Transverse colon (tissue), 4 donors: ENCODE measurements around the gene RAB30. TPM values are rescaled to one million over a fixed set of nuclear protein-coding genes. Genes with fewer than 3 reads are reported as not detected.

Source experiments
- DNase-seq: peaks from one replicate; pipeline ENCODE4 v3.0.0-alpha.2; 2019
- H3K27ac ChIP-seq, 4 donors: fragments of 200-600 bp; sonication (generic); 2 replicates each; pipeline ENCODE4 v1.5.1; 2016 to 2018; ENCODE audit warnings: inconsistent platforms in 4 of 4
- H3K27me3 ChIP-seq: fragments of 200-600 bp; sonication (generic); 2 replicates; pipeline ENCODE4 v1.5.1; 2017; ENCODE audit warnings: inconsistent platforms
- H3K36me3 ChIP-seq, 4 donors: fragments of 200-600 bp; sonication (generic); 2 replicates each; pipeline ENCODE4 v1.5.1; 2017 to 2019; ENCODE audit warnings: inconsistent platforms in 4 of 4
- H3K4me1 ChIP-seq, 4 donors: fragments of 200-600 bp; sonication (generic); 2 replicates each; pipeline ENCODE4 v1.5.1; 2017 to 2020; ENCODE audit warnings: inconsistent platforms in 4 of 4
- H3K4me3 ChIP-seq, 4 donors: fragments of 200-600 bp; sonication (generic); 1 replicate in 1 of 4; 2 replicates in 3 of 4; pipeline versions ENCODE4 v1.5.1 to v1.6.1; 2017 to 2019; ENCODE audit warnings: inconsistent platforms in 4 of 4
- H3K9me3 ChIP-seq, 2 donors: fragments of 200-600 bp; sonication (generic); 2 replicates each; pipeline ENCODE4 v1.5.1; 2017 to 2019; ENCODE audit warnings: inconsistent platforms in 2 of 2
- EP300 ChIP-seq: sonication (generic); formaldehyde crosslinking; IDR thresholded peaks from one replicate; pipeline ENCODE4 v1.6.1; 2017; ENCODE audit warnings: antibody characterized with exemption, low read depth
- POLR2A ChIP-seq: fragments of 450-650 bp; IDR thresholded peaks from one replicate; pipeline ENCODE4 v1.6.1; 2016; ENCODE audit warnings: antibody characterized with exemption, mild to moderate bottlenecking, moderate library complexity
- POLR2AphosphoS5 ChIP-seq, 3 donors: sonication (generic); formaldehyde crosslinking; IDR thresholded peaks; one replicate each; pipeline ENCODE4 v1.6.1; 2016; ENCODE audit warnings: antibody characterized with exemption in 3 of 3
- WGBS, 2 donors: methylation state at CpG; one replicate each; pipeline ENCODE4 v1.1.5; 2018; ENCODE audit warnings: low coverage in 1 of 2; 5-methylcytosine and 5-hydroxymethylcytosine counted together
- in situ Hi-C, 4 donors: fragments of 200-750 bp; cut with MboI; loops; one replicate each; pipeline versions ENCODE4 v1.15.0 to v1.15.1; 2017; ENCODE audit warnings: low sequenced_read_pairs in 3 of 4, low pct_ligation_motif_present in 1 of 4, low pct_unique_long_range_greater_than_20kb in 1 of 4
- intact Hi-C: fragments of 100-400 bp; cut with DNase I; formaldehyde crosslinking; loops from one replicate; pipeline ENCODE4 v1.15.1; 2023; ENCODE audit warnings: low total_unique reads
- small RNA-seq, 4 donors: library from RNA; depleted of rRNA; stranded (forward); fragments of <200 nt; gene quantifications; one replicate each; pipeline ENCODE3, GENCODE V24; 2016
- total RNA-seq, 4 donors: library from RNA; depleted of rRNA; stranded (reverse); fragments of >200 nt; gene quantifications; one replicate each; pipeline ENCODE4 v1.1.0, GENCODE V29; 2016
- TF ChIP-seq, protein P1 (sequence below), 5 experiments: fragments of 200-600 bp in 3 of 5; fragments of 450-650 bp in 2 of 5; sonication (generic) in 3 of 5; IDR thresholded peaks; 1 replicate in 2 of 5; 2 replicates in 3 of 5; pipeline ENCODE4 v1.5.1; 2016 to 2017; ENCODE audit warnings: antibody characterized with exemption in 5 of 5, inconsistent platforms in 3 of 5, mild to moderate bottlenecking in 2 of 5, moderate library complexity in 1 of 5

Gene RAB30
- total RNA-seq, 4 donors from 2014 or later: 2.2 to 29.9 (median 14.5) TPM

DNA sequence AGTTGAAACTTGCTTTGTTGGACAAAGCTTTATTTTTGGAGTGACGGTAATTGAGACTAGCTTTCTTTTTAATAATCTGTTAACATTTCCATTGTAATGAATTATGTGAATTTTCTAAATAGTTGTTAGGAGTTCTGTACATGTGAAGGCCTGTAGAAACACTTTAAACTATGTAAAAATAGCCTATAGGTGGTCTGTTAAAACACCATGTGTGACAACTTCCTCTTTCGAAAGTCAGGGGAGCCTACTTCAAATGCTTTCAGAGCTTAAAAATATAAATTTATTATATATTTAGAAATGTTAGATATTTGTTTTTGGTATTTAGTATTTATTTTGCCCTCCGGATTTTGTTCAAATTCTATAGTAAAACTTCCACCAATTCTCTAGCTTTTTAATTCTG lies 141.5 kb downstream of the RAB30 start:
- in situ Hi-C loops: no loop called here
- no peak overlapping the region for H3K4me3 ChIP-seq
- H3K27ac ChIP-seq: no peak overlapping the region
- intact Hi-C loops: no loop called here
- H3K36me3 ChIP-seq: no peaks in the 10 kb centered on the region
- H3K27me3 ChIP-seq: no peaks in the 10 kb centered on the region
- no peaks in the 10 kb centered on the region for H3K4me1 ChIP-seq
- WGBS, 2 donors: 83 to 100% methylated on average over 2 to 3 of the region's 3 CpGs
- no peaks in the 10 kb centered on the region for H3K9me3 ChIP-seq
- DNase-seq: no peak
- TF ChIP-seq, protein P1, sequence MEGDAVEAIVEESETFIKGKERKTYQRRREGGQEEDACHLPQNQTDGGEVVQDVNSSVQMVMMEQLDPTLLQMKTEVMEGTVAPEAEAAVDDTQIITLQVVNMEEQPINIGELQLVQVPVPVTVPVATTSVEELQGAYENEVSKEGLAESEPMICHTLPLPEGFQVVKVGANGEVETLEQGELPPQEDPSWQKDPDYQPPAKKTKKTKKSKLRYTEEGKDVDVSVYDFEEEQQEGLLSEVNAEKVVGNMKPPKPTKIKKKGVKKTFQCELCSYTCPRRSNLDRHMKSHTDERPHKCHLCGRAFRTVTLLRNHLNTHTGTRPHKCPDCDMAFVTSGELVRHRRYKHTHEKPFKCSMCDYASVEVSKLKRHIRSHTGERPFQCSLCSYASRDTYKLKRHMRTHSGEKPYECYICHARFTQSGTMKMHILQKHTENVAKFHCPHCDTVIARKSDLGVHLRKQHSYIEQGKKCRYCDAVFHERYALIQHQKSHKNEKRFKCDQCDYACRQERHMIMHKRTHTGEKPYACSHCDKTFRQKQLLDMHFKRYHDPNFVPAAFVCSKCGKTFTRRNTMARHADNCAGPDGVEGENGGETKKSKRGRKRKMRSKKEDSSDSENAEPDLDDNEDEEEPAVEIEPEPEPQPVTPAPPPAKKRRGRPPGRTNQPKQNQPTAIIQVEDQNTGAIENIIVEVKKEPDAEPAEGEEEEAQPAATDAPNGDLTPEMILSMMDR (IDR thresholded peaks at IDR 0.05): no peak
- no peak for TF ChIP-seq POLR2A
- no peak for TF ChIP-seq POLR2AphosphoS5 (IDR thresholded peaks at IDR 0.05)
- no peak for TF ChIP-seq EP300

DNA sequence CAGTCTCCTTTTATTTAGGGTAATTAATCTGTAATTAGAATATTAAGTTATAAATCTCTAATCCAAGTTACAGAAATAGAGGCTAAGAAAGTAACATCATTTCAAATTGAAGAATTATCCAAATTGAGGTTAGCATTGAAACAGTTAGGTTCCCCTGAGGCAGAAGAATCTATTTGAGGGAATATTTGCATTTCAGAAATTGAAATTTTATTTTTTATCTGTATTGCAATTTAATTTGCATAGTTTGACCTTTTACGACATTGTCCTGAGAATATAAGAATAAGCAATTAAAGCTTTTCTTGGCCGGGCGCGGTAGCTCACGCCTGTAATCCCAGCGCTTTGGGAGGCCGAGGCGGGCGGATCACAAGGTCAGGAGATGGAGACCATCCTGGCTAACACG lies 142.6 kb downstream of the RAB30 start:
- H3K27me3 ChIP-seq: no peaks in the 10 kb centered on the region
- no peak overlapping the region for H3K4me3 ChIP-seq
- H3K36me3 ChIP-seq: no peaks in the 10 kb centered on the region
- 87 to 92% methylated on average over 10 of the region's 10 CpGs for WGBS, 2 donors
- no peak for DNase-seq
- TF ChIP-seq POLR2A (no peak), POLR2AphosphoS5 (IDR thresholded peaks at IDR 0.05) (no peak), EP300 (no peak)
- TF ChIP-seq, protein P1 (IDR thresholded peaks at IDR 0.05): no peak
- H3K4me1 ChIP-seq: no peaks in the 10 kb centered on the region
- intact Hi-C loops: no loop called here
- in situ Hi-C loops: no loop called here
- no peaks in the 10 kb centered on the region for H3K9me3 ChIP-seq
- no peak overlapping the region for H3K27ac ChIP-seq

DNA sequence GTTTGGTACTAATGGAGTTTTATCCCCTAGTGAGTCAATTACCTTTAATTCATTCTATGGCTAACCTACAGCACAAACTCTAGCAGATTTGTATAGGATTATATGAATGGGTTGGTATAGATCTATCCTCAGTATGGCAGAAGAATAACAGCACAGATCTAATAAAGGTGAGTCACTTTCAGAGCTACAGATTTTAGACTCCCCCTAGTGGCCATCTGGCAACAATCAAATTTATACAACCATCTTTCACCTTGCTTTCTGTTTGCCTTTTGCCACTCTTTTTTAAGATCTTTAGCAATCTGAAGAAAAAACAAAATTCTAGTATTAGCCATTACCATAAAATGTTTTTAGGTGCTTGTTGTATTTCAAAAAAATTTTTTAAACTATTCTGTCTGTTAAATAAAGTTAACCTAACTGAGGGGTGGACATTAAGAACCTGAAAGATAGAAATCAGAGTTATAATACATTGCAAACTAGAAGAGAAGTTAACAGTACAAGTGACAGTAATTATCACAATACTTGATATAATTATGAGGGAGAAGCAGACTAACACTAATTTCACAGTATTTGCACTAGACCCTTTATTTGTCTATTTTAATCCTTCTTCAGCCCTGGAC lies 144.3 kb downstream of the RAB30 start:
- intact Hi-C loops (no loop called here), in situ Hi-C loops (no loop called here)
- no peaks in the 10 kb centered on the region for H3K27me3 ChIP-seq
- DNase-seq: no peak
- no peaks in the 10 kb centered on the region for H3K36me3 ChIP-seq
- no peaks in the 10 kb centered on the region for H3K4me1 ChIP-seq
- H3K4me3 ChIP-seq: no peak overlapping the region
- no peak for TF ChIP-seq POLR2A
- TF ChIP-seq, protein P1 (IDR thresholded peaks at IDR 0.05): peak; percentile 73 to 89 (median 81)
- no peak overlapping the region for H3K27ac ChIP-seq
- H3K9me3 ChIP-seq: no peaks in the 10 kb centered on the region

DNA sequence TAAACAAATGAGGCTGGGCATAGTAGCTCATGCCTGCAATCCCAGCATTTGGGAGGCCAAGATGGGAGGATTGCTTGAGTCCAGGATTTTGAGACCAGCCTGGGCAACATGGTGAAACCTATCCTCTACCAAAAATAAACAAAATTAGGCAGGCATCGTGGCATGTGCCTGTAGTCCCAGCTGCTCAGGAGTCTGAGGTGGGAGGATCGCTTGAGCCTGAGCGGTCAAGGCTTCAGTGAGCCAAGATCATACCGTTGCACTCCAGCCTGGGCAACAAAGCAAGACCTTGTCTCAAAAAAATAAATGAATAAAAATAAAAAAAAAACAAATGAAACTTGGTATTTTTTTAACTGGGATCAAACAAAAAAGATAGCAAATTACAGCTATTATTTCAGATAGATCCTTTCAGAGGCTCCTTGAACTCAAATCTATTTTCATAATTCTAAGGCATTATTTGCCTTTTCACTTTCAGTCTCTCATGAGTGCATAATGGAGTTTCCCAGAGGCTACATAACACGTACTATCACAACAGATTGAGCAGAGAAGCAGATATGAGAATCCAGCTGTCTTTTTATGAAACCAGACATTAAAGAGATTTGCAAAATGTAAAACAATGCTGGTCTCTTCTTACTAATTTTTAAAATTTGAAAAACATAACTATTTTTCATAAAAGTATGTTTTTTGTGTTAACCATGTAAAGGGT lies 147.0 kb downstream of the RAB30 start:
- 85 to 88% methylated on average over 5 of the region's 5 CpGs for WGBS, 2 donors
- no peak for TF ChIP-seq EP300
- no peak for TF ChIP-seq POLR2AphosphoS5 (IDR thresholded peaks at IDR 0.05)
- TF ChIP-seq, protein P1 (IDR thresholded peaks at IDR 0.05): no peak
- TF ChIP-seq POLR2A: no peak
- Histone ChIP-seq H3K9me3 (no peaks in the 10 kb centered on the region), H3K27ac (no peak overlapping the region), H3K36me3 (no peaks in the 10 kb centered on the region), H3K4me1 (peaks cover 0 to 8% (median 0%) of the 10 kb centered on the region in 4 donors), H3K27me3 (no peaks in the 10 kb centered on the region), H3K4me3 (no peak overlapping the region)
- no peak for DNase-seq
- in situ Hi-C loops (loop anchor here in 2 of 4 donors (25.0 kb wide), 2 partner anchors 163 to 238 kb away; partner anchors contain the start of gene PCF11 (in 1 of the 2)), intact Hi-C loops (no loop called here)

Small RNAs within 50 kb of the gene (small RNA-seq; reads per million reads assigned to genes)
- 0 reads per million in 4 donors for gene SNORA70E

Other genes starting within 250 kb of the RAB30 start
- 10 to 100 TPM; 20.9 to 34.8 (median 29.9) TPM for gene PRCP, start 171.5 kb downstream of the RAB30 start, total RNA-seq
- gene DDIAS, start 170.2 kb downstream of the RAB30 start, total RNA-seq: 1 to 10 TPM in 1 of 4 donors, under 1 TPM in 1, not detected in 2; 0.95 to 1.1 TPM
- 100 to 1,000 TPM in 2 of 4 donors, 10 to 100 TPM in 2; 81.1 to 346 (median 154) TPM for gene PCF11, start 85.2 kb upstream of the RAB30 start, total RNA-seq
- gene ANKRD42, start 121.8 kb upstream of the RAB30 start, total RNA-seq: 10 to 100 TPM in 1 of 4 donors, 1 to 10 TPM in 3; 5.6 to 11.5 (median 8.9) TPM
- 10 to 100 TPM in 3 of 4 donors, 1 to 10 TPM in 1; 3.4 to 40.6 (median 21.6) TPM for gene CCDC90B, start 214.5 kb upstream of the RAB30 start, total RNA-seq